SJCRH30 (cell line): ENCODE results near the gene RFK. TPM values are rescaled to one million over a fixed set of nuclear protein-coding genes. Genes with fewer than 3 reads are reported as not detected.
"Not testable (repeated sequence)": the region's sequence is repeated elsewhere in the genome, so short reads cannot be mapped to it uniquely, and the experiment has no call there.

ENCODE experiments used
- DNase-seq, 2 experiments: peaks; one replicate each; pipeline ENCODE4 v3.0.0-alpha.2; 2015 to 2020
- H3K27ac ChIP-seq: fragments of 250-450 bp; sonication (Bioruptor Pico); 2 replicates; pipeline ENCODE4 v1.5.1; 2020; ENCODE audit warnings: mild to moderate bottlenecking, moderate library complexity
- H3K27me3 ChIP-seq: fragments of 250-450 bp; sonication (Bioruptor Pico); 2 replicates; pipeline ENCODE4 v1.5.1; 2020; ENCODE audit warnings: mild to moderate bottlenecking, moderate library complexity
- H3K36me3 ChIP-seq: fragments of 250-450 bp; sonication (Bioruptor Pico); 2 replicates; pipeline ENCODE4 v1.5.1; 2020; ENCODE audit warnings: mild to moderate bottlenecking, moderate library complexity
- H3K4me1 ChIP-seq: fragments of 250-450 bp; sonication (Bioruptor Pico); 2 replicates; pipeline ENCODE4 v1.5.1; 2020; ENCODE audit warnings: mild to moderate bottlenecking, moderate library complexity
- H3K4me3 ChIP-seq: fragments of 250-450 bp; sonication (Bioruptor Pico); 2 replicates; pipeline ENCODE4 v1.5.1; 2020; ENCODE audit warnings: mild to moderate bottlenecking, moderate library complexity
- H3K9me3 ChIP-seq: fragments of 250-450 bp; sonication (Bioruptor Pico); replicated peaks from 2 replicates; pipeline ENCODE4 v1.5.1; 2020; ENCODE audit warnings: mild to moderate bottlenecking, moderate library complexity
- total RNA-seq: library from RNA; depleted of rRNA; stranded (reverse); fragments of >200 nt; shearing (Covaris generic); gene quantifications from 2 replicates; pipeline ENCODE4 v1.2.3, GENCODE V29; 2014; rRNA removed

The RFK gene
- total RNA-seq = 35.4 and 37.0 TPM in 2 replicates

- H3K36me3 ChIP-seq = peaks cover 5% of the 10 kb centered on the region
- H3K27ac ChIP-seq = peak within 1 kb of the TSS; percentile 90
- peak within 1 kb of the TSS; percentile 88 for H3K4me3 ChIP-seq
Measured at GRCh38 chr9:76394195-76394959, at the start of gene RFK. RFK (minus strand) TSS chr9:76394426; CDS start chr9:76394171, 255 bp downstream.

DNA sequence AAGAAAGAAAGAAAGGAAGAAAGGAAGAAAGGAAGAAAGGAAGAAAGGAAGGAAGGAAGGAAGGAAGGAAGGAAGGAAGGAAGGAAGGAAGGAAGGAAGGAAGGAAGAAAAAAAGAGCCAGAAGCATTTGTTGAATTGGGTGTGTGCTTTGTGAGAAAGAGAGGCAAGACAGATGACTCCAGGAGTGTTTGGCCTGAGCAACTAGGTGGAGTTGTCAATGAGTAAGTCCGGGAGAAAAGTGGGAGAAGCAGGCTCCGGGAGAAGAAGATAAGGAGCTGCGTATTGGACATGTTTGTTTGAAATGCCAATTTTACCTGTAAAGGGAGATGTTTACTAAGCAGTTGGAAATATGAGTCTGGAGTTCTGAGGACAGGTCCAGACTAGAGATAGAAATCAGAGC, 49.7 kb upstream of the RFK start:
- Histone ChIP-seq H3K4me1 (peaks cover 9% of the 10 kb centered on the region), H3K4me3 (no peak overlapping the region), H3K27ac (no peak overlapping the region), H3K36me3 (no peaks in the 10 kb centered on the region), H3K27me3 (no peaks in the 10 kb centered on the region), H3K9me3 (peaks cover 13% of the 10 kb centered on the region)
- no peak for DNase-seq

More at GRCh38 chr9:76394195-76394959, at the start of gene RFK:
- Histone ChIP-seq H3K9me3 (peaks cover 4% of the 10 kb centered on the region; the same call in 1 of the 2 replicates), H3K4me1 (no peaks in the 10 kb centered on the region), H3K27me3 (no peaks in the 10 kb centered on the region)
- peak; percentile 95 for DNase-seq

DNA sequence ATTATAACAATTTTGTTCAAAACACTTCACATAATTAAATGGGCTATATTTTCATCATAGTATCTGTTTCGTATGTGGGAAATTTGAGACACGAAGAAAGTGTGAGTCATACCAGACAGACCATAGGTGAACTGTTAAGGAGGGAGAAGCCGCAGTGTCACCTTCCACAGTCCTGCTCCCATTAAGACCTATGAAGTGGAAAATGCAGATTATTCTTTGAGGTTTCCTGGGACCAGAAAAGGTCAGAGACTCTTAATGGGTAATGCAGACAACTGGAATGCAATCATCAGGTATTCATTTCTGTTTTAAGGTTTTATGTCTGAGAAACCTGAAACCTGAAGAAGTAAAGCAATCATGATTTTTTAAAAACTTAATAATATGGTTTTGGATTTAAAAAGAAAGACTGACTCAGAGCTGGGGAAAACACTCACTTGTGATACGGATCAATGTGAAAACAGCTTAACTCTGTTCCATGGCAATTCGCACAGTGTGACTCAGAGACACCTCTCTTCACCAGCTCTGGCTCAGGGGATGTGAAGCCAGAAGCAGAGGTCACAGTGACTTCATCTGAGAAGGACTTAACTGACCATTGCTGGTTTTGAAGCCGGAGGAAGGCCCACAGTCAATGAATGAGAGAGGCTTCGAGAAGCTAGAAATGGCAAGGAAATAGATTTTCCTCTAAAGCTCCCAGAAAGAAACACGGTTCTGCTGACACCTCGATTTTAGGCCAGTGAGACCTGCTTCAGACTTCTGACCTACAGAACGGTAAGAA, 47.5 kb upstream of the RFK start:
- no peak for DNase-seq
- H3K4me1 ChIP-seq = peaks cover 7% of the 10 kb centered on the region
- H3K27me3 ChIP-seq = 0 out of 2 replicates have a peak, but pooled peaks cover 4% of the 10 kb centered on the region
- H3K9me3 ChIP-seq = peaks cover 13% of the 10 kb centered on the region
- H3K4me3 ChIP-seq = no peak overlapping the region
- no peaks in the 10 kb centered on the region for H3K36me3 ChIP-seq
- no peak overlapping the region for H3K27ac ChIP-seq

- Histone ChIP-seq H3K9me3 (peaks cover 13% of the 10 kb centered on the region), H3K27me3 (peaks cover 5% of the 10 kb centered on the region; the same call in 1 of the 2 replicates), H3K36me3 (no peaks in the 10 kb centered on the region), H3K4me3 (no peak overlapping the region), H3K4me1 (peaks cover 7% of the 10 kb centered on the region), H3K27ac (no peak overlapping the region)
- no peak for DNase-seq
Measured at GRCh38 chr9:76438841-76439588, 44.8 kb upstream of the RFK start.

GRCh38 chr9:76437017-76437699, 42.9 kb upstream of the RFK start:
- H3K27me3 ChIP-seq = peaks cover 12% of the 10 kb centered on the region; the same call in 1 of the 2 replicates
- H3K27ac ChIP-seq, H3K4me3 ChIP-seq, H3K36me3 ChIP-seq, H3K4me1 ChIP-seq, DNase-seq, H3K9me3 ChIP-seq: not testable (repeated sequence)

GRCh38 chr9:76434897-76435296, 40.7 kb upstream of the RFK start:
- not testable (repeated sequence) for H3K27ac ChIP-seq, H3K4me3 ChIP-seq, H3K4me1 ChIP-seq, H3K9me3 ChIP-seq, H3K36me3 ChIP-seq, DNase-seq
- H3K27me3 ChIP-seq = peaks cover 12% of the 10 kb centered on the region; the same call in 1 of the 2 replicates

DNA sequence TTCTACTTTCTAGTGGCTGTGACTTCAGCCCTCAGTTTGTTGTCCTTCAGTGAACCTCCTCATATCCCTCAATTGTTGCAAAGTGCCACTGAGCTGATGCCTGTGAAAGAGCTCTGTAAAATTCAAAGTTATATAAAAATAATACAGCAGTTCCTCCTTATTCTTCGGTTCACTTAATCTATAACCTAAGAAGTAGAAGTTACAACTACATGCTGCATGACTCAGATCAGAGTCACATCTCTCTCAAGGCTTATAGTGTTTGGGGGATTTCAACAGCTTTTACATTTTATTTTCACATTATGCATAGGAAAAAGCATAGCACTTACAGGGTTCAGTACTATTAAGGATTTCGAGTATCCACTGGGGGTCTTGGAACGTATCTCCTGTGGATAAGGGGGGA, 39.6 kb upstream of the RFK start:
- peaks cover 12% of the 10 kb centered on the region; the same call in 1 of the 2 replicates for H3K27me3 ChIP-seq
- DNase-seq = no peak
- no peaks in the 10 kb centered on the region for H3K4me1 ChIP-seq
- H3K36me3 ChIP-seq = no peaks in the 10 kb centered on the region
- no peaks in the 10 kb centered on the region for H3K9me3 ChIP-seq
- no peak overlapping the region for H3K27ac ChIP-seq
- H3K4me3 ChIP-seq = no peak overlapping the region

- Histone ChIP-seq H3K9me3 (no peaks in the 10 kb centered on the region), H3K27ac (no peak overlapping the region), H3K4me3 (no peak overlapping the region), H3K36me3 (no peaks in the 10 kb centered on the region), H3K27me3 (peaks cover 12% of the 10 kb centered on the region; the same call in 1 of the 2 replicates), H3K4me1 (no peaks in the 10 kb centered on the region)
- no peak for DNase-seq
Measured at GRCh38 chr9:76433406-76433805, 39.2 kb upstream of the RFK start.

- Histone ChIP-seq H3K27me3 (peaks cover 7% of the 10 kb centered on the region; the same call in 1 of the 2 replicates), H3K4me1 (no peaks in the 10 kb centered on the region), H3K9me3 (no peaks in the 10 kb centered on the region), H3K27ac (no peak overlapping the region), H3K36me3 (no peaks in the 10 kb centered on the region), H3K4me3 (no peak overlapping the region)
- DNase-seq = no peak
Measured at GRCh38 chr9:76431601-76432000, 37.4 kb upstream of the RFK start.

GRCh38 chr9:76426807-76427419, 32.7 kb upstream of the RFK start:
- Histone ChIP-seq H3K4me3 (no peak overlapping the region), H3K9me3 (0 out of 2 replicates have a peak, but pooled peaks cover 3% of the 10 kb centered on the region), H3K36me3 (no peaks in the 10 kb centered on the region), H3K27me3 (0 out of 2 replicates have a peak, but pooled peaks cover 5% of the 10 kb centered on the region), H3K27ac (no peak overlapping the region), H3K4me1 (no peaks in the 10 kb centered on the region)
- no peak for DNase-seq

DNA sequence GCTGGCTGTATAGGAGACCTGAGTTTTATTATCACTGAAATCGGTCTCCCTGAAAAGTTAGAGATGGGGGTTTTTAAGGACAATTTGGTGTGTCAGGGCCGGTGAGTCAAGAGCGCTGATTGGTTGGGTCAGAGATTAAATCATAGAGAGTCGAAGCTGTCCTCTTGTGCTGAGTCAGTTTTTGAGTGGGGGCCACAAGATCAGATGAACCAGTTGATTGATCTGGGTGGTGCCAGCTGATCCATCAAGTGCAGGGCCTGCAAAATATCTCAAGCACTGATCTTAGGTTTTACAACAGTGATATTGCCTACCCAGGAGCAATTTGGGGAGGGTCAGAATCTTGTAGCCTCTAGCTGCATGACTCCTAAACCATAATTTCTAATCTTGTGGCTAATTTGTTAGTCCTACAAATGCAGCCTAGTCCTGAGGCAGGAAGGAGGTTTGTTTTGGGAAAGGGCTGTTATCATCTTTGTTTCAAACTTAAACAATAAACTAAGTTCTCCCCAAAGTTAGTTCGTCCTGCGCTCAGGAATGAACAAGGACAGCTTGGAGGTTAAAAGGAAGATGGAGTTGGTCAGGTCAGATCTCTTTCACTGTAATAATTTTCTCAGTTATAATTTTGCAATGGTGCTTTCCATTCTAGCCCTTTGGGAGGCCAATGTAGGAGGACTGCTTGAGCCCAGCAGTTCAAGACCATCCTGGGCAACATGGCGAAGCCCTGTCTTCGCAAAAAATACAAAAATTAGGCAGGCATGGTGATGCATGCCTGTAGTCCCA, 31.6 kb upstream of the RFK start:
- 0 out of 2 replicates have a peak, but pooled peaks cover 5% of the 10 kb centered on the region for H3K27me3 ChIP-seq
- no peaks in the 10 kb centered on the region for H3K4me1 ChIP-seq
- no peaks in the 10 kb centered on the region for H3K36me3 ChIP-seq
- no peak for DNase-seq
- H3K9me3 ChIP-seq = 0 out of 2 replicates have a peak, but pooled peaks cover 3% of the 10 kb centered on the region
- H3K27ac ChIP-seq = no peak overlapping the region
- no peak overlapping the region for H3K4me3 ChIP-seq

- Histone ChIP-seq H3K9me3 (0 out of 2 replicates have a peak, but pooled peaks cover 3% of the 10 kb centered on the region), H3K4me1 (no peaks in the 10 kb centered on the region), H3K27ac (no peak overlapping the region), H3K36me3 (no peaks in the 10 kb centered on the region), H3K27me3 (0 out of 2 replicates have a peak, but pooled peaks cover 5% of the 10 kb centered on the region), H3K4me3 (no peak overlapping the region)
- DNase-seq = no peak
Measured at GRCh38 chr9:76424491-76424890, 30.3 kb upstream of the RFK start.
